Heart left ventricle (tissue), 13 donors: Measurements from ENCODE around the gene NR5A2.

ENCODE experiments used
- CTCF ChIP-seq, 12 donors: fragments of 200-600 bp; sonication (generic) in 4 of 12; IDR thresholded peaks; one replicate each; pipeline versions ENCODE4 v1.5.0 to v1.8.0; 2018 to 2022; ENCODE audit warnings: antibody characterized with exemption in 12 of 12, mild to moderate bottlenecking in 5 of 12
- POLR2A ChIP-seq, 2 donors: fragments of 450-650 bp; IDR thresholded peaks; one replicate each; pipeline ENCODE4 v1.6.1; 2017; ENCODE audit warnings: antibody characterized with exemption in 2 of 2, mild to moderate bottlenecking in 2 of 2, moderate library complexity in 2 of 2
- donor health status: ischemic (EF 13 %, LVEDD 7.1; RV severe dilation, severe dysfunction).
- donor health status: DM: no; HTN: yes; CAD: no.
- donor health status: DM: no; HTN: no; CAD: no.
- donor health status: ischemic (EF 25% LVEDD 6.9; RV normal size, moderate dysfunction).
- donor health status: ischemic (EF 25% LVEDD 5.7; RV mildly dilated, moderate dysfunction).
- donor health status: ischemic (EF 35%, LVEDD 5.7; RV mildly dilated, moderate dysfunction).
- donor health status: nonischemic (EF 11% LVEDD 7.7; RV severe dilation, severe dysfunction).
- donor health status: DM: yes; HTN: yes; CAD: no.
- donor health status: PGD.
- donor health status: ischemic (EF 29% LVEDD 5.4; RV normal size, mild dysfunction).
- donor health status: nonischemic (EF 23%, LVEDD 6.1; RV moderate dilation, normal function).

GRCh38 chr1:200048244-200048643 lies 20.7 kb downstream of the NR5A2 start:
- no peak for TF ChIP-seq CTCF (IDR thresholded peaks at IDR 0.05)
- TF ChIP-seq POLR2A (IDR thresholded peaks at IDR 0.05) = no peak
